ENCODE measurements around the gene BTF3.
A peak's percentile ranks its signal among the peaks of the same experiment; 100 is the strongest.
"Not testable (repeated sequence)": the region's sequence is repeated elsewhere in the genome, so short reads cannot be mapped to it uniquely, and the experiment has no call there.

Gene BTF3

DNA sequence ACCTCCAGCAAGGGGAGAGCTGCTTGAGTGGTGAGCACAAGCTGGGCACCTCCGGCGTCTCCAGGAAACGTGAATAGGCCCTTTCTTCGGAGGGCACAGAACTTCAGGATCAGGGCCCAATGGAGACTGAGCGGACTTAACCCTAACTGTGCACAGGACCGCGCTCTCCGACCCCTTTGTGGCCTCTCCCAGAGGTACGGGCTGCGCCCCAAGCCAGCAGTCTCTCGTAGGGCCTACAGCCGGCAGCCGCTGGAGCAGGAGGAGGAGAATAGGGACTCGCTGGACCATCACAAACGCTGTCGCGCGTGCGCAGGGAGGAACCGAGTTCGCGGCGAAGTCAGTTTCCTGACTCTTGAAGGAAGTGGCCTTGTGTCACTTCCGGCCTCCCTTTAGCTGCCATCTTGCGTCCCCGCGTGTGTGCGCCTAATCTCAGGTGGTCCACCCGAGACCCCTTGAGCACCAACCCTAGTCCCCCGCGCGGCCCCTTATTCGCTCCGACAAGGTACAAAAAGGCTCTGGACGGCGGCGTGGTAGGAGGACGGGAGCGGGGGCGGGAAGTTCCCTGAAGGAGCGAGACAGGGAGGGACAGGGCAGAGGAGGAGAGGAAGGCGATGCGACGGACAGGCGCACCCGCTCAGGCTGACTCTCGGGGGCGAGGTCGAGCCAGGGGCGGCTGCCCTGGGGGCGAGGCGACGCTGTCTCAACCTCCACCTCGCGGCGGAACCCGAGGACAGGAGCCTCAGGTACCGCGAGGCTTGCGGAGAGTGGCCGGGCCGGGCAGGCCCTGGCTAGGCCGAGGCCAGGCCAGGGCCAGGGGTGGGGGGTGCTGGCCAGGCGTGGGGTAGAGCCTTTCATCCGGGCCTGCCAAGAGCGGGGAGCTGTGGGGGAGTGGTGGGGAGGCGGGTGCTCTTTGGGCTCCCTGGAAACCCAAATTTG, at the start of gene BTF3:
Gene BTF3 (plus strand): TSS at position 386 of the 936 bp plus-strand sequence. CDS start 226 bp downstream, at position 612.
- peak; percentile 96 for DNase-seq (ENCODE audit: low spot score)

DNA sequence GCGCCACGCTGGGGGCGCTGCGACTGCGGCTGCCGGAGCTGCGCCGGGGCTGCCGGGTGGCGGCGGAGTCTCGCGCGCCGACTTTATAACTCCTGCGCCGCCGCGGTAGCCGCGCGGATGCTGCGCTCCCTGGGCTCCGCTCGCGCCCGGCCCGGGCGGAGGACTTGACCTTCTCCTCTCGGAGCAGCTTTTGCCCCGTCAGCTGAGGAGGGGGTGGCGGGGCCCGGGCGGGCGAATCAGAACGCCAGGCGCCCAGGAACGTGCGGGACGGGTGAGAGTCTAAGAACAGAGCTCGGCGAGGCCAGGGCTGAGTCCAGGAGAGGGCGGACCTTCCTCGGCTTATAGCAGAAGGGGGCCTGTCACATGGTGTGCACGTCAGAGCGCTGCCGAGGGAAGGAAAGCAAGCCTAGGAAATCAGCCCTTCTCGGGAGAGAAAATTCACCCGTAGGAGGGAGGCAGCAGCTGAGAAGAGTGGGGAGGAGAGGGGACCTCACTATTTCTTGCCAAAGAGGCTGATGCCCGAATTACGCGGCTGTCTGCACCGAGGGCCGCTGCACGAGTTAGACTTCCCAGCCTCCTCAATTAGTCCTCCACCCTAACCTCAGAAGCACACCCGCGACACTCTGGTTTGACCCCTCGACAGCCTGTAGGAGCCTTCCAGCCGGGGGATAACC, 49.6 kb upstream of the BTF3 start, which contains the start of gene FOXD1:
Gene FOXD1 (minus strand): TSS at position 315 of the 674 bp plus-strand sequence. CDS start 415 bp downstream, outside the sequence.
- DNase-seq (ENCODE audit: low spot score) = peak; percentile 84

GRCh38 chr5:73450137-73450536, 48.1 kb upstream of the BTF3 start:
- no peak for DNase-seq (ENCODE audit: low spot score)

DNA sequence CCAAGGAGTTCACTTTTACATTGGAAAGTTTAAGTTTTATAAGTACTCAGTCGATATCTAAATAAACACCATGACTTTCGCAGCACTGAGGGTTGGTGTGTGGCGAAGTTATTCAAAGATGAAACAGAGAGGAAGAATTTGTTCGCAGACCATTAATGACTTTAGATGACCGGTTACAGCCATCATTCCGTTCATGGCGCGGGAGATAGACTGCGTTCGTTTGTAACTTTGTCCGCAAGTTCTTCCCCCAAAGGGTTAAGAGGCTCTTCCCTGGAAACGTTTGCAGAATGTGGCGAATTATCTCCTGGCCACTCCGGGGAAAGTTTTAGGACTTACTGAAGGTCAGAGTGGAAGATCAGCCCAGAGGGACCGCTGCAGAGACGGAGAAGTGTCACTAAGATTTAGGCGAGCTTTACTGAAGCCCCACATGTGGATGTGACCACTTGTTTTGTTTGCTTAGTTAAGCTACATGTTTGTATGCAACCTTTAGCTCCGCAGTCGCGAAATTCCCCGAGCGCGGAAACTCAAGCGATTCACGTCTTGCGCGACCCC, 47.5 kb upstream of the BTF3 start:
- DNase-seq (ENCODE audit: low spot score) = peak; percentile 8

GRCh38 chr5:73451224-73452130, 46.8 kb upstream of the BTF3 start:
- peak; percentile 29 for DNase-seq (ENCODE audit: low spot score)

GRCh38 chr5:73452215-73452614, 46.0 kb upstream of the BTF3 start:
- no peak for DNase-seq (ENCODE audit: low spot score)

DNA sequence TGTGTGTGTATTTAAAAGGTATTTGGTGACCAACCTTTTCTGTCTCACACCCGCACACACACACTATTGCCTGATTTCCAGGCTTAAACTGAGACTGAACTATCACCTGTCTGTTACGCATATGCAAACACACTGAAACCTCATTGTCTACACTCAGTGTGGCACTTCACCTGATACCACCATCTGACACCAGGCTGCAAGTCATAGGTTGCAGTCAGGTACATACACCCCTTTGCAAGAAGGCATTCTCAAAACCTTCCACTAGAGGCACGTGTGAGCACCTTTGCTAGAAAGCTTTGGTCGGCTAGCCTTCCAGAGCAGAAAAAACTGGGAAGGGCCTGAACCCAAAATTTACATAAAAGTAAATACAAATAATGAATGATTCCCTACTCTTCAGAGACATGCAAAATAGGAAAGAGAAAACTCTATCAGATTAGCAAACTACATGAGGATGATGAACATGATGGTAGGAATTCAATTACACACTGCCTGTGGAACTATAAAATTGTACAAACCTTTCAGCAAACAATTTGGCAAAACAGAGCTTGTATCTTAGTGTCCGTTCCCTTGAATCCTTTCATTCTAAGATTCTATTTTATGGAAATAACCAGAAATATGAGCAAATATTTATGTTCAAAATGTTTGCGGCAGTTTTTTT, 43.7 kb upstream of the BTF3 start:
- DNase-seq (ENCODE audit: low spot score) = peak; percentile 81

DNA sequence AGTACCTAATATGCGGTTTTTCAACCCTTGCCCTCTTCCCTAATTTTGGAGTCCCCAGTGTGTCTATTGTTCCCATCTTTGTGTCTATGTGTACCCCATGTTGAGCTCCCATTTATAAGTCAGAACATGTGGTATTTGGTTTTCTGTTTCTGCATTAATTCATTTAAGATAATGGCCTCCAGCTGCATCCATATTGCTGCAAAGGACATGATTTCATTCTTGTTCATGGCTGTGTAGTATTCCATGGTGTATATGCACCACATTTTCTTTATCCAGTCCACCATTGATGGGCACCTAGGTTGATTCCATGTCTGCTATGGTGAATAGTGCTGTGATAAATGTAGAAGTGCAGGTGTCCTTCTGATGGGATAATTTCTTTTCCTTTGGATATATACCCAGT, 41.8 kb upstream of the BTF3 start:
- DNase-seq (ENCODE audit: low spot score) = not testable (repeated sequence)

DNA sequence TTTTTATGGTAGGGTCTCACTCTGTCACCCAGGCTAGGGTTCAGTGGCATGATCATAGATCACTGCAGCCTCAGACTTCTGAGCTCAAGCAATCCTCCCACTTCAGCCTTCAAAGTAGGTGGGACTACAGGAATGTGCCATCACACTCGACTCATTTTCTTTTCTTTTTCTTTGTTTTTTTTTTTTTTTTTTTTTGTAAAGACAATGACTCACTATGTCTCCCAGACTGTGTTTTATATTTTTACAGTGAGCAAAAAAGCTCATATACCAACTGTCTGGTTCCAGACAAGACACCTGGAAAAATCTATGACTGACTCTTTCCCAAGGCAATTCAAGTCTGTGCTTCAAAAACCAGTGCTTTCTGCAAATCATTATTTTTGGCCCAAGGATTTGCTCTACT, 38.9 kb upstream of the BTF3 start:
- DNase-seq (ENCODE audit: low spot score) = no peak

DNA sequence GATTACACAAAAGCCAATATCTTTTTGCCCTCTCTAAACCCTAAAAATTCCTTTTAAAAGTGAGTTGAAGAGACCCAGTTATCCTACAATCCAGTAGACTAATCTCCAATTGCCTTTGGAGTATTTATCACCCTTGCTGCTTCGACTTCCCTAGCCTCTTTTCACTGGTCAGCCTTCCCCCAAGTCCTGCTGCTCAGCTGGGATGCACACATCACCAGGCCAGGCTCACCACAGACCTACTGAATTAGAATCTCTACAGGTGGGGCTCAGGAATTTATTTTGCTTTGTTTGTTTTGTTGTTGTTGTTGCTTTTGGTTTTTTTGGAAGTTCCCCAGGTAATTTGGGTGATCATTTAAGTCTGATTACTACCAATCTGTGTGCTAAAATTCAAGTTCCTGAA, 38.1 kb upstream of the BTF3 start:
- DNase-seq (ENCODE audit: low spot score) = no peak

GRCh38 chr5:73464016-73464745, 34.1 kb upstream of the BTF3 start:
- no peak for DNase-seq (ENCODE audit: low spot score)

- DNase-seq (ENCODE audit: low spot score) = not testable (repeated sequence)
These were observed 29.6 kb upstream of the BTF3 start for GRCh38 chr5:73468638-73469037.

DNA sequence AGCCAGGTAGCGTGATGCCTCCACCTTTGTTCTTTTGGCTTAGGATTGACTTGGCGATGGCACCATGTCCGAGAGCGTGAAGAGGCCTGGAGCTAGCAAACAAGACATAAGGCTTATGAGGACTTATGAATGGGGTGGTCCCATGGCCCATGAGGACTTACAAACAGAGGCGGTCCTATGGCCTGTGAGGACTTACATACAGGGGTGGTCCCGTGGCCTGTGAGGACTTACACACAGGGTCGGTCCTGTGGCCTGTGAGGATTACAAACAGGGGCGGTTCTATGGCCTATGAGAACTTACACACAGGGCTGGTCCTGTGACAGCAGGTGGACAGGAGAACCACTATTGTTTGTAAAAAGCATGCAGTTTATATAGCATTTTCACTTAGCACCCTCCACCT, 28.4 kb upstream of the BTF3 start:
- DNase-seq (ENCODE audit: low spot score) = no peak

DNA sequence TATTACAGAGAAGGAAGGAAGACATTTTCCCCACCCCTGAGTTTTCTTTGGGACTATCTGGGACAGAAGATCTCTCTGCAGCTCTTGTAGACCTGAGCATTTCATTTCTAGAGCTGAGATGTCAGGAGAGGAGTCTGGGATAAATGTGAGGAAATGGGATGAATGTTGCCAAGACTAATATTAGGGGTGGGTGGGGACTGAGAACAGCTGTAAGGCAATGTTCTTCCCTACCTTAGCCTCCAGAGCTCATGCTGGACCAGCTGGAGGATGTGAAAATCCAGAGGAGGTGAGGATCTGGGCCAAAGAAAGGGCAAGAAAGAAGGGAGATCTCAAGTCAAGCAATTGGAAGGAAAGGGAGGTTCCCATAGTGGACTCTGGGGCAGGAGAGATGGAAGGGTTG, 26.6 kb upstream of the BTF3 start:
- DNase-seq (ENCODE audit: low spot score) = no peak

DNA sequence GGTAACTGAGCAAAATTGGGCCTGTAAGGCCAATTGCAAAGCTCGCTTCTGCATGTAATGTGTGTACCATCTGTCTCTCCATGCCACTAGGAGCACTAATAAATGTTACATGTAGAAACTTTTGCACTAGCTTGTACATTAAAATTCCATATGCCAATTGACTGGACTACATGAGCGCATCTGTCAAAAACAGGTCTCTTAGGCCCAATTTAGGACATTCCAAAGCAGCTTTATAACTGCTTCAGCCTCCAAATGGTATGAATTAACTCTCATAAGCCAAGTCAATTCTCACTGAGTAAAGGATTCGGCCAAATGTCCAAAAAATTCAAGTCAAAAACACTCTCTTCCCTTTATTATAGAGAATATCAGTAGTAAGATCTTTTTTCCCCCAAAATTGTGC, 26.1 kb upstream of the BTF3 start:
- DNase-seq (ENCODE audit: low spot score) = no peak

- no peak for DNase-seq (ENCODE audit: low spot score)
These were observed 17.7 kb upstream of the BTF3 start for GRCh38 chr5:73480500-73480899.

DNA sequence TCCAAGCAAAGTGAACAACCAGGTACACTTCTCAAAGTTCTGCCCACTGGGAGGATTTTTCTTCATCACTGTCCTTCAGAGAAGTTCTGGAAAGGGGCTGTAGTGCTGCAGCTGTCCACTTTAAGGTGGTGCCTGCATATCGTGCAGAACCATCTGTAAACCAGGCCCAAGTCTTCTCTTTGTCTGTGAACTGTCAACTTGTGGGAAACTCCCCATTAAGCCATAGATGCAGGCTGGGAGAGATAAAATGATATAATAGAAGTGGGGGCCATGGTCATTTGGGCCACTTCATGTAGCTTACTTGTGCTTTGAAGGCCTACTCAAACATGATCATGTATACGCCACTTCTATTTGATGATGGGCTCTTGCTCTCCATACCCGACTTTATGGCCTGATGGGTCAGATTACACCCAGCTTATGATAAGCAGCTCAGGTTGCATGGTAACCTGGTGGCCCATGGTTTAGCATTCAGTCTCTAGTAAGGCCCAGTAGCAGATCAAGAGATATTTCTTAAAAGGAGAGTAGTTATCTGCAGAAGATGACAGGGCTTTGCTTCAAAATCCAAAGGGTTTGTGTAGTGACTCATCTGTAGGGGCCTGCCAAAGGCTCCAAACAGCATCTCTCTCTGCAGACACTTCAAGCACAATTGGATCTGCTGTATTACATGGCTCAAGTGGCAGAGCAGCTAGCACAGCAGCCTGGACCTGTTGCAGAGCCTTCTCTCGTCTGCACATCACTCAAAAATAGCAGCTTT, 15.7 kb upstream of the BTF3 start:
- DNase-seq (ENCODE audit: low spot score) = no peak

GRCh38 chr5:73483676-73484075, 14.6 kb upstream of the BTF3 start:
- DNase-seq (ENCODE audit: low spot score) = no peak

DNA sequence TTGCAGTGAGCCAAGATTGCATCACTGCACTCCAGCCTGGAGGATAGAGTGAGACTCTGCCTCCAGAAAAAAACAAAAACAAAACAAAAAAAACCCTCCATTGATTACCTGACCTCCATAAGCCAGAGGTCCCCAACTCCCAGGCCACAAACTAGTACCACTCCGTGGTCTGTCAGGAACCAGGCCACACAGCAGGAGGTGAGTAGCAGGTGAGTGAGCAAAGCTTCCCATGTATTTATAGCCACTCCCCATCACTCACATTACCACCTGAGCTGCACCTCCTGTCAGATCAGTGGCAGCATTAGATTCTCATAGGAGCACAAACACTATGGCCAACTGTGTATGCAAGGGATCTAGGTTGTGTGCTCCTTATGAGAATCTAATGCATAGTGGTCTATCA, 13.7 kb upstream of the BTF3 start:
- DNase-seq (ENCODE audit: low spot score) = no peak

- DNase-seq (ENCODE audit: low spot score) = no peak
These were observed 12.5 kb upstream of the BTF3 start for GRCh38 chr5:73485715-73486114.

All from SW480 (cell line).